ENCODE data around the gene TMEM208. TPM values are rescaled to one million over a fixed set of nuclear protein-coding genes. Genes with fewer than 3 reads are reported as not detected.

Gene TMEM208
- total and polyA plus RNA-seq, 2 experiments from 2014 or later = 47.5 to 181 TPM

DNA sequence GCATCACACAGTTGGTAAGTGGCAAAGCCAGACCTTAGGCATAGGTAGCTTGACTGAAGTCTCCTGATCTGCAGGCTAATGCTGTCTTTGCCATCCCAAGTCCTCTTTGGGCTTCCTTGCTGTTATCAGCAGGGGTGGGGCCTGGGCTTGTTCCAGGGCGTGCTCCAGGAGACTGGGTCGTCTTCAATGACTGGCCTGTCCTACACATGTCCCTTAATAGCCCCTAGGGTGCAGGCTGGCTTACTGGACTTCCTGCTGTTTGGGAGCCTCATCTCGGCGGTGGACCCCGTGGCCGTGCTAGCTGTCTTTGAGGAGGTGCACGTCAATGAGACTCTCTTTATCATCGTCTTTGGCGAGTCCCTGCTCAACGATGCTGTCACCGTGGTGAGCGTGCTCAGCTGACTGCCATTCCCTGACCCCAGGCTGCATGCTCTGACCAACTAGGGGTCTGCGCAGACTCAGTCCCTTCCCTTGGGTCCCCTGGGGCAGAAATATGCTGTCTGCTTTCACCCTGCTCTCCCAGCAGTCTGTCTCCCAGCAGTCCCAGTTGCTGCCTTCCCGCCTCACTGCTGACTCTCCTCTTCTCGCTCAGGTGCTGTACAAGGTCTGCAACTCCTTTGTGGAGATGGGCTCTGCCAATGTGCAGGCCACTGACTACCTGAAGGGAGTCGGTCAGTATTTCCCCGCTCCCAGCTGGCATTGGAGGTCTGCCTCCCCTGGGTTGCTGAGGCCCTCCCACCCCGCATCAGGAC is 28.0 kb downstream of the TMEM208 start:
- 89% methylated on average over 18 of the region's 18 CpGs for WGBS (ENCODE audit: low lambda C conversion rate, missing lambda C conversion rate)
- Histone ChIP-seq H3K79me2 (no peaks in the 10 kb centered on the region), H3K27ac (no peak overlapping the region), H3K9me2 (replicated peaks; ENCODE audit: insufficient read depth) (no peaks in the 10 kb centered on the region), H4K20me1 (ENCODE audit: insufficient read depth, poor library complexity, severe bottlenecking) (no peaks in the 10 kb centered on the region), H3K4me1 (ENCODE audit: insufficient read depth) (no peaks in the 10 kb centered on the region), H3K36me3 (replicated peaks; ENCODE audit: insufficient read depth, low read depth) (no peaks in the 10 kb centered on the region), H2AFZ (no peak overlapping the region), H3K4me2 (no peak overlapping the region), H3K4me3 (no peak overlapping the region), H3K9me3 (ENCODE audit: low read depth) (no peaks in the 10 kb centered on the region), H3K27me3 (peaks cover 10% of the 10 kb centered on the region)
- TF ChIP-seq, protein P1, sequence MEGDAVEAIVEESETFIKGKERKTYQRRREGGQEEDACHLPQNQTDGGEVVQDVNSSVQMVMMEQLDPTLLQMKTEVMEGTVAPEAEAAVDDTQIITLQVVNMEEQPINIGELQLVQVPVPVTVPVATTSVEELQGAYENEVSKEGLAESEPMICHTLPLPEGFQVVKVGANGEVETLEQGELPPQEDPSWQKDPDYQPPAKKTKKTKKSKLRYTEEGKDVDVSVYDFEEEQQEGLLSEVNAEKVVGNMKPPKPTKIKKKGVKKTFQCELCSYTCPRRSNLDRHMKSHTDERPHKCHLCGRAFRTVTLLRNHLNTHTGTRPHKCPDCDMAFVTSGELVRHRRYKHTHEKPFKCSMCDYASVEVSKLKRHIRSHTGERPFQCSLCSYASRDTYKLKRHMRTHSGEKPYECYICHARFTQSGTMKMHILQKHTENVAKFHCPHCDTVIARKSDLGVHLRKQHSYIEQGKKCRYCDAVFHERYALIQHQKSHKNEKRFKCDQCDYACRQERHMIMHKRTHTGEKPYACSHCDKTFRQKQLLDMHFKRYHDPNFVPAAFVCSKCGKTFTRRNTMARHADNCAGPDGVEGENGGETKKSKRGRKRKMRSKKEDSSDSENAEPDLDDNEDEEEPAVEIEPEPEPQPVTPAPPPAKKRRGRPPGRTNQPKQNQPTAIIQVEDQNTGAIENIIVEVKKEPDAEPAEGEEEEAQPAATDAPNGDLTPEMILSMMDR (IDR thresholded peaks at IDR 0.05; ENCODE audit: poor library complexity) = no peak
- TF ChIP-seq EZH2phosphoT487 (IDR thresholded peaks at IDR 0.05; ENCODE audit: low read depth, severe bottlenecking, unreplicated experiment) = no peak
- no peak for DNase-seq (ENCODE audit: low spot score)

DNA sequence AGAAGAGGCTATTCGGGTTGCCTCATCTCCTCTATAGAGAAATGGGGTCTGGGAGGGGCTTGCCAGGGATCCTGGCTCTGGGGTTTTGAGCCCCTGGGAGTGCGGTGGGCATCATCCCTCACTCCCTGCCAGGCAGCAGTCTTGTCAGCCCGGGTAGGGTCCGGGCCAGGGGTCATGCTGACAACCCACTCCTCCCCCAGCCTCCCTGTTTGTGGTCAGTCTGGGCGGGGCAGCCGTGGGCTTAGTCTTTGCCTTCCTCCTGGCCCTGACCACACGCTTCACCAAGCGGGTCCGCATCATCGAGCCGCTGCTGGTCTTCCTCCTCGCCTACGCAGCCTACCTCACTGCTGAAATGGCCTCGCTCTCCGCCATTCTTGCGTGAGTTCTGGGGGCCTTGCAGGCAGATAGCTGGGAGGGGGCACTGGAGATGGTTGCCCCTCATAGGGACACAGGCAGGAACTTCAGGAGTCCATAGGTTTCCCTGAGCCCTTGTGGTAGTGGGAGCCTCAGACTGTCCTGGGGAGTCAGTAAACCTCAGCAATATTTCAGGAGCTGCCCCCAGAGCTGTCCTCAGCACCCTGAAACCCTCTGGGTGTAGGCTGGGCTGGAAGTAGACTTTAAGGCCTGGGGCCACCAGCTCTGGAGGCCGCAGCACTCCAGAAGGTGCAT is 28.8 kb downstream of the TMEM208 start:
- Histone ChIP-seq H3K4me3 (no peak overlapping the region), H3K79me2 (no peaks in the 10 kb centered on the region), H3K9me3 (ENCODE audit: low read depth) (no peaks in the 10 kb centered on the region), H3K4me1 (ENCODE audit: insufficient read depth) (no peaks in the 10 kb centered on the region), H3K9me2 (replicated peaks; ENCODE audit: insufficient read depth) (no peaks in the 10 kb centered on the region), H3K36me3 (replicated peaks; ENCODE audit: insufficient read depth, low read depth) (no peaks in the 10 kb centered on the region), H3K27me3 (peaks cover 5% of the 10 kb centered on the region), H3K27ac (no peak overlapping the region), H4K20me1 (ENCODE audit: insufficient read depth, poor library complexity, severe bottlenecking) (no peaks in the 10 kb centered on the region), H3K4me2 (no peak overlapping the region), H2AFZ (no peak overlapping the region)
- WGBS (ENCODE audit: low lambda C conversion rate, missing lambda C conversion rate) = 98% methylated on average over 17 of the region's 17 CpGs
- no peak for TF ChIP-seq EZH2phosphoT487 (IDR thresholded peaks at IDR 0.05; ENCODE audit: low read depth, severe bottlenecking, unreplicated experiment)
- TF ChIP-seq, protein P1 (IDR thresholded peaks at IDR 0.05; ENCODE audit: poor library complexity) = no peak
- TF ChIP-seq EZH2 (IDR thresholded peaks at IDR 0.05; ENCODE audit: borderline replicate concordance) = no peak
- no peak for DNase-seq (ENCODE audit: low spot score)

DNA sequence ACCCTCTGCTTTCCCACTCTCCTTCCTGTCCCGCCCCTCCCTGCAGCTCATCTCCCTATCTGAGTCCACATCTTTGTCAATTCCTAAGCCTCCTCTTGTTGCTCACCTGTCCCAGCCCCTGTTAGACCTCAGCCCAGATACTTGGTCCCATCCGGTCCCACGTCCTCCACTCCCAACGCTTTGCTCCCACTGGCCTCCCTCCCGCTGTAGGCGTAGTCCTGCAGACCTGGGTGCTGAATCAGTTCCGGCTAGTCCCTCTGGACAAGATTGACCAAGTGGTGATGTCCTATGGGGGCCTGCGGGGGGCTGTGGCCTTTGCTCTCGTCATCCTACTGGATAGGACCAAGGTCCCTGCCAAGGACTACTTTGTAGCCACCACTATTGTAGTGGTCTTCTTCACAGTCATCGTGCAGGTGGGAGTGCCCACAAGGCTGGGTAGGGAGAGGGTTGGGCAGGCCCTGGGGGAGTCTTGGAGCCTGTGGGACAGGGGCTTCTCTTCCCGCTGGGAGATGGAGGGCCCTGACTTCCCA is 29.8 kb downstream of the TMEM208 start:
- Histone ChIP-seq H3K9me3 (ENCODE audit: low read depth) (no peaks in the 10 kb centered on the region), H3K4me1 (ENCODE audit: insufficient read depth) (no peaks in the 10 kb centered on the region), H3K27ac (no peak overlapping the region), H3K4me2 (no peak overlapping the region), H3K9me2 (replicated peaks; ENCODE audit: insufficient read depth) (no peaks in the 10 kb centered on the region), H3K4me3 (no peak overlapping the region), H3K36me3 (replicated peaks; ENCODE audit: insufficient read depth, low read depth) (no peaks in the 10 kb centered on the region), H3K27me3 (no peaks in the 10 kb centered on the region), H2AFZ (no peak overlapping the region), H4K20me1 (ENCODE audit: insufficient read depth, poor library complexity, severe bottlenecking) (no peaks in the 10 kb centered on the region), H3K79me2 (no peaks in the 10 kb centered on the region)
- WGBS (ENCODE audit: low lambda C conversion rate, missing lambda C conversion rate) = 96% methylated on average over 11 of the region's 11 CpGs
- no peak for TF ChIP-seq EZH2phosphoT487 (IDR thresholded peaks at IDR 0.05; ENCODE audit: low read depth, severe bottlenecking, unreplicated experiment)
- no peak for DNase-seq (ENCODE audit: low spot score)

Data from hepatocyte (in vitro differentiated cells).